B cell (primary cell): Measurements from ENCODE around the gene ENOPH1. TPM values are rescaled to one million over a fixed set of nuclear protein-coding genes. Genes with fewer than 3 reads are reported as not detected.

Experiments
- ATAC-seq: fragments of 200-7000 bp; cut with Tn5 transposase; one replicate; pipeline ENCODE4 v1.10.0; 2021; ENCODE audit warnings: low read depth, mild to moderate bottlenecking, moderate number of reproducible peaks, moderate library complexity
- CTCF ChIA-PET: fragments of 350-600 bp; sonication (Branson Sonifier 250); formaldehyde crosslinking; loops from one replicate; lab custom pipeline; 2021; ENCODE audit warnings: antibody characterized with exemption, inconsistent platforms; lab: Charles Lee
- POLR2A ChIA-PET: fragments of 350-600 bp; sonication (Branson Sonifier 250); formaldehyde crosslinking; loops from one replicate; lab custom pipeline; 2021; ENCODE audit warnings: antibody characterized with exemption; lab: Charles Lee
- DNase-seq: peaks from one replicate; pipeline ENCODE4 v3.0.0; 2013
- H2AFZ ChIP-seq: 2 replicates; pipeline ENCODE4 v1.6.1; 2012; ENCODE audit warnings: mild to moderate bottlenecking, low read depth, low read length; ENCODE audit not compliant: insufficient read depth, poor library complexity, severe bottlenecking
- H3K27ac ChIP-seq, 2 donors: 1 replicate in 1 of 2; 2 replicates in 1 of 2; pipeline ENCODE4 v1.5.1; 2012 to 2013; ENCODE audit warnings: low read length in 2 of 2, mild to moderate bottlenecking in 2 of 2, moderate library complexity in 1 of 2
- H3K27me3 ChIP-seq, 4 experiments: fragments of 200-600 bp in 1 of 4; sonication (generic) in 1 of 4; replicated peaks in 1 of 4; 1 replicate in 2 of 4; 2 replicates in 2 of 4; pipeline versions ENCODE4 v1.6.1 to v1.7.0; 2013 to 2016; ENCODE audit warnings: low read length in 3 of 4, mild to moderate bottlenecking in 2 of 4, mixed read lengths in 1 of 4, moderate library complexity in 1 of 4; ENCODE audit not compliant: insufficient read depth in 4 of 4, control insufficient read depth in 3 of 4; ENCODE audit errors: control extremely low read depth in 1 of 4
- H3K36me3 ChIP-seq, 2 experiments: replicated peaks in 1 of 2; 1 replicate in 1 of 2; 2 replicates in 1 of 2; pipeline versions ENCODE4 v1.6.1 to v1.7.1; 2013; ENCODE audit warnings: low read length in 1 of 2; ENCODE audit not compliant: insufficient read depth in 2 of 2, control insufficient read depth in 1 of 2; ENCODE audit errors: control extremely low read depth in 1 of 2, extremely low read depth in 1 of 2
- H3K4me1 ChIP-seq, 2 donors: fragments of 200-600 bp in 1 of 2; sonication (generic) in 1 of 2; 1 replicate in 1 of 2; 2 replicates in 1 of 2; pipeline versions ENCODE4 v1.5.1 to v1.6.1; 2013 to 2017; ENCODE audit warnings: low read length in 2 of 2; ENCODE audit not compliant: control insufficient read depth in 2 of 2, insufficient read depth in 2 of 2
- H3K4me2 ChIP-seq: replicated peaks from 2 replicates; pipeline ENCODE3; 2012; ENCODE audit warnings: mild to moderate bottlenecking, low read depth, low read length; ENCODE audit not compliant: poor library complexity, severe bottlenecking
- H3K4me3 ChIP-seq, 5 experiments: fragments of 200-600 bp in 1 of 5; sonication (generic) in 1 of 5; 1 replicate in 3 of 5; 2 replicates in 2 of 5; pipeline versions ENCODE4 v1.5.1 to v1.7.0; 2011 to 2016; ENCODE audit warnings: low read length in 4 of 5, mild to moderate bottlenecking in 4 of 5, low read depth in 2 of 5, control low read depth in 1 of 5, moderate library complexity in 1 of 5; ENCODE audit not compliant: insufficient read depth in 1 of 5; ENCODE audit errors: control extremely low read depth in 1 of 5, extremely low read depth in 1 of 5
- H3K79me2 ChIP-seq: fragments of 200-600 bp; sonication (generic); one replicate; pipeline ENCODE4 v1.6.0; 2016; ENCODE audit warnings: low read length; ENCODE audit not compliant: control insufficient read depth, insufficient read depth
- H3K9ac ChIP-seq: fragments of 200-600 bp; sonication (generic); 2 replicates; pipeline ENCODE4 v1.6.1; 2017; ENCODE audit warnings: mild to moderate bottlenecking, low read length, moderate library complexity
- H3K9me3 ChIP-seq, 3 donors: one replicate each; pipeline versions ENCODE4 v1.6.1 to v1.7.1; 2013; ENCODE audit warnings: low read length in 2 of 3; ENCODE audit not compliant: control insufficient read depth in 2 of 3, insufficient read depth in 1 of 3; ENCODE audit errors: control extremely low read depth in 1 of 3
- H4K20me1 ChIP-seq: 2 replicates; pipeline ENCODE4 v1.6.0; 2012; ENCODE audit warnings: mild to moderate bottlenecking, low read length; ENCODE audit not compliant: insufficient read depth, control insufficient read depth, poor library complexity, severe bottlenecking
- H3K27ac Mint-ChIP-seq: one replicate; pipeline ENCODE4 v1.8.0; 2021; ENCODE audit warnings: mixed read lengths
- H3K27me3 Mint-ChIP-seq: one replicate; pipeline ENCODE4 v1.8.0; 2021; ENCODE audit warnings: mixed read lengths
- H3K4me1 Mint-ChIP-seq: one replicate; pipeline ENCODE4 v1.8.0; 2021; ENCODE audit warnings: mixed read lengths
- H3K4me3 Mint-ChIP-seq: one replicate; pipeline ENCODE4 v1.8.0; 2021; ENCODE audit warnings: mixed read lengths
- H3K9me3 Mint-ChIP-seq: one replicate; pipeline ENCODE4 v1.8.0; 2022; ENCODE audit warnings: mixed read lengths; ENCODE audit not compliant: insufficient read depth
- EZH2 ChIP-seq: IDR thresholded peaks from 2 replicates; pipeline ENCODE4 v1.6.1; 2012; ENCODE audit warnings: borderline replicate concordance, low read depth, mild to moderate bottlenecking, moderate library complexity, low read length; ENCODE audit not compliant: insufficient read depth, poor library complexity, severe bottlenecking
- WGBS: methylation state at CpG from one replicate; pipeline ENCODE4 v1.1.5; 2013; ENCODE audit warnings: missing lambda C conversion rate; ENCODE audit not compliant: insufficient coverage; 5-methylcytosine and 5-hydroxymethylcytosine counted together
- intact Hi-C: fragments of 100-400 bp; cut with micrococcal nuclease; formaldehyde crosslinking; loops from one replicate; pipeline ENCODE4 v1.10.0; 2022
- polyA plus RNA-seq: library from polyadenylated mRNA; depleted of rRNA; stranded (reverse); fragments of >200 nt; gene quantifications from 2 replicates; pipeline ENCODE4 v1.2.3, GENCODE V29; 2012
- total RNA-seq, 2 donors: library from RNA; stranded (reverse); fragments of 120-200 nt in 1 of 2; gene quantifications; 1 replicate in 1 of 2; 2 replicates in 1 of 2; pipeline versions ENCODE4 v1.2.3 to v1.2.4, GENCODE V29; 2013 to 2022
- TF ChIP-seq, protein P1 (sequence below): fragments of 200-600 bp; IDR thresholded peaks from one replicate; pipeline ENCODE4 v1.8.0; 2022; ENCODE audit warnings: antibody characterized with exemption, mild to moderate bottlenecking

The ENOPH1 gene
- total and polyA plus RNA-seq, 2 donors (not counting 1 experiment from before 2014, with no cell fraction given) = 10.9 to 20.2 TPM

- POLR2A ChIA-PET = interaction anchor here (1.2 kb wide), 1 partner anchor 9 kb away, joined by 16 read pairs; no protein-coding TSS in a partner anchor
- ATAC-seq = no peak
- intact Hi-C loops = no loop called here
Measured at GRCh38 chr4:82419451-82419850, 10.9 kb upstream of the ENOPH1 start.

More at GRCh38 chr4:82419451-82419850, 10.9 kb upstream of the ENOPH1 start:
- CTCF ChIA-PET = interaction anchor here (1.9 kb wide), 1 partner anchor 10 kb away, joined by 10 read pairs; no protein-coding TSS in a partner anchor
- no peak overlapping the region for H3K4me2 ChIP-seq
- H3K27ac ChIP-seq = no peak overlapping the region
- peaks cover 6 to 16% of the 10 kb centered on the region in 2 experiments for H3K36me3 ChIP-seq
- H3K4me1 Mint-ChIP-seq = peaks cover 18% of the 10 kb centered on the region
- H3K4me1 ChIP-seq = peaks cover 9 to 11% of the 10 kb centered on the region in 2 donors
- H3K4me3 ChIP-seq = no peak overlapping the region
- H3K4me3 Mint-ChIP-seq = no peak overlapping the region
- no peak overlapping the region for H2AFZ ChIP-seq
- no peak overlapping the region for H3K27ac Mint-ChIP-seq
- DNase-seq = no peak
- H3K27me3 ChIP-seq = peaks cover 0 to 4% (median 0%) of the 10 kb centered on the region in 4 experiments
- no peaks in the 10 kb centered on the region for H3K9me3 Mint-ChIP-seq
- H4K20me1 ChIP-seq = peaks cover 5% of the 10 kb centered on the region
- H3K27me3 Mint-ChIP-seq = peaks cover 3% of the 10 kb centered on the region
- TF ChIP-seq, protein P1, sequence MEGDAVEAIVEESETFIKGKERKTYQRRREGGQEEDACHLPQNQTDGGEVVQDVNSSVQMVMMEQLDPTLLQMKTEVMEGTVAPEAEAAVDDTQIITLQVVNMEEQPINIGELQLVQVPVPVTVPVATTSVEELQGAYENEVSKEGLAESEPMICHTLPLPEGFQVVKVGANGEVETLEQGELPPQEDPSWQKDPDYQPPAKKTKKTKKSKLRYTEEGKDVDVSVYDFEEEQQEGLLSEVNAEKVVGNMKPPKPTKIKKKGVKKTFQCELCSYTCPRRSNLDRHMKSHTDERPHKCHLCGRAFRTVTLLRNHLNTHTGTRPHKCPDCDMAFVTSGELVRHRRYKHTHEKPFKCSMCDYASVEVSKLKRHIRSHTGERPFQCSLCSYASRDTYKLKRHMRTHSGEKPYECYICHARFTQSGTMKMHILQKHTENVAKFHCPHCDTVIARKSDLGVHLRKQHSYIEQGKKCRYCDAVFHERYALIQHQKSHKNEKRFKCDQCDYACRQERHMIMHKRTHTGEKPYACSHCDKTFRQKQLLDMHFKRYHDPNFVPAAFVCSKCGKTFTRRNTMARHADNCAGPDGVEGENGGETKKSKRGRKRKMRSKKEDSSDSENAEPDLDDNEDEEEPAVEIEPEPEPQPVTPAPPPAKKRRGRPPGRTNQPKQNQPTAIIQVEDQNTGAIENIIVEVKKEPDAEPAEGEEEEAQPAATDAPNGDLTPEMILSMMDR = no peak
- TF ChIP-seq EZH2 = no peak
- no peaks in the 10 kb centered on the region for H3K79me2 ChIP-seq
- H3K9me3 ChIP-seq = no peaks in the 10 kb centered on the region
- WGBS = no CpG with 5 or more reads among the region's 3 CpGs
- no peak overlapping the region for H3K9ac ChIP-seq
